Measurements from ENCODE around the gene RERE. TPM values are rescaled to one million over a fixed set of nuclear protein-coding genes. Genes with fewer than 3 reads are reported as not detected.
A peak's percentile ranks its signal among the peaks of the same experiment; 100 is the strongest.

Gene RERE
- total RNA-seq, 1 donor from 2014 or later = 19.2 TPM

DNA sequence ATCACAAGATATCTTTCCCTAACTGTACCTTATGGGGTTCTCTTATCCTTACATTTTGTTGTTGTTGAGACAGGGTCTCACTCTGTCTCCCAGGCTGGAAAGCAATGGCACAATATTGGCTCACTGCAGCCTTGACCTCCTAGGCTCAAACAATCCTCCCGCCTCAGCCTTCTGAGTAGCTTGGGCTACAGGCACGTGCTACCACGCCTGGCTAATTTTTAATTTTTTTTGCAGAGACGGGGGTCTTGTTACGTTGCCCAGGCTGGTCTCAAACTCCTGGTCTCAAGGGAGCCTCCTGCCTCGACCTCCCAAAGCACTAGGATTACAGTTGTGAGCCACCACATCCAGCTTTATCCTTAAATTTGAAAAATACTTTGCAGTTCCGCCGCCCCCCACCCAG is 10.4 kb downstream of the RERE start:
- no peak for DNase-seq (ENCODE audit: low read depth)
- Histone ChIP-seq H3K36me3 (ENCODE audit: control insufficient read depth, insufficient read depth, low read length) (no peaks in the 10 kb centered on the region), H3K27me3 (ENCODE audit: control insufficient read depth, insufficient read depth, low read length) (no peaks in the 10 kb centered on the region), H3K4me3 (ENCODE audit: low read depth, low read length) (no peak overlapping the region)
- peak; percentile 28 for FAIRE-seq
- TF ChIP-seq, protein P1, sequence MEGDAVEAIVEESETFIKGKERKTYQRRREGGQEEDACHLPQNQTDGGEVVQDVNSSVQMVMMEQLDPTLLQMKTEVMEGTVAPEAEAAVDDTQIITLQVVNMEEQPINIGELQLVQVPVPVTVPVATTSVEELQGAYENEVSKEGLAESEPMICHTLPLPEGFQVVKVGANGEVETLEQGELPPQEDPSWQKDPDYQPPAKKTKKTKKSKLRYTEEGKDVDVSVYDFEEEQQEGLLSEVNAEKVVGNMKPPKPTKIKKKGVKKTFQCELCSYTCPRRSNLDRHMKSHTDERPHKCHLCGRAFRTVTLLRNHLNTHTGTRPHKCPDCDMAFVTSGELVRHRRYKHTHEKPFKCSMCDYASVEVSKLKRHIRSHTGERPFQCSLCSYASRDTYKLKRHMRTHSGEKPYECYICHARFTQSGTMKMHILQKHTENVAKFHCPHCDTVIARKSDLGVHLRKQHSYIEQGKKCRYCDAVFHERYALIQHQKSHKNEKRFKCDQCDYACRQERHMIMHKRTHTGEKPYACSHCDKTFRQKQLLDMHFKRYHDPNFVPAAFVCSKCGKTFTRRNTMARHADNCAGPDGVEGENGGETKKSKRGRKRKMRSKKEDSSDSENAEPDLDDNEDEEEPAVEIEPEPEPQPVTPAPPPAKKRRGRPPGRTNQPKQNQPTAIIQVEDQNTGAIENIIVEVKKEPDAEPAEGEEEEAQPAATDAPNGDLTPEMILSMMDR (IDR thresholded peaks at IDR 0.05; ENCODE audit: insufficient read depth, low read length, severe bottlenecking) = no peak

DNA sequence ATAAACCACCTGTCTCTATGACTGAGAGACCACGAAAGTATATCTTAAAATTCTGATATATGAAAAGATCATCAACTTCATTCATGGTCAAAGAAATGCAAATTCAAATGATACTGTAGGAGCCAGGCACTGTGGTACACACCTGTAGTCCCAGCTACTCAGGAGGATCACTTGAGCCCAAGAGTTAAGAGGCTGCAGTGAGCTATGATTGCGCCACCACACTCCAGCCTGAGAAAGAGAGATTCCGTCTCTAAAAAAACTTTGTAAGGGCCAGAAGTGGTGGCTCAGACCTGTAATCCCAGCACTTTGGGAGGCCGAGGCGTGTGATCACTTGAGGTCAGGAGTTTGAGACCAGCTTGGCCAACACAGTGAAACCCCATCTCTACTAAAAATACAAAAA is 17.0 kb downstream of the RERE start:
- DNase-seq (ENCODE audit: low read depth) = no peak
- TF ChIP-seq, protein P1 (IDR thresholded peaks at IDR 0.05; ENCODE audit: insufficient read depth, low read length, severe bottlenecking) = no peak
- Histone ChIP-seq H3K4me3 (ENCODE audit: low read depth, low read length) (no peak overlapping the region), H3K36me3 (ENCODE audit: control insufficient read depth, insufficient read depth, low read length) (no peaks in the 10 kb centered on the region), H3K27me3 (ENCODE audit: control insufficient read depth, insufficient read depth, low read length) (no peaks in the 10 kb centered on the region)
- no peak for FAIRE-seq

DNA sequence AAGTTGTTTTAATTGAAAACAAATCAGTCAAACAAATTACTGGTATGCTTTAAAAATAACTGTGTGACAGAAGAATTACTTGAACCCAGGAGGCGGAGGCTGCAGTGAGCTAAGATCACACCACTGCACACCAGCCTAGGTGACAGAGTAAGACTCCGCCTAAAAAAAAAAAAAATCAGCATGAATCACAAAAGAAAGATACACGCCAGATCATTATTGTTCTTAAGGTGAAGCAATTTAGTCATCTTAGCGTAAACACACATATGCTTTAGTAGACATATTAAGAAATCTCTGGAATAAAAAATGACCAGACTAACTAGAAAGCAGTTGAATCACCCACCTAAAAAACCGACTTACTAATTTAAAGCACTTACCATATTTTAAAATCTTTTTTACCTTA is 20.2 kb downstream of the RERE start:
- DNase-seq (ENCODE audit: low read depth) (peak; percentile 98), FAIRE-seq (no peak)
- Histone ChIP-seq H3K27me3 (ENCODE audit: control insufficient read depth, insufficient read depth, low read length) (no peaks in the 10 kb centered on the region), H3K36me3 (ENCODE audit: control insufficient read depth, insufficient read depth, low read length) (no peaks in the 10 kb centered on the region), H3K4me3 (ENCODE audit: low read depth, low read length) (no peak overlapping the region)
- TF ChIP-seq, protein P1 (IDR thresholded peaks at IDR 0.05; ENCODE audit: insufficient read depth, low read length, severe bottlenecking) = no peak

DNA sequence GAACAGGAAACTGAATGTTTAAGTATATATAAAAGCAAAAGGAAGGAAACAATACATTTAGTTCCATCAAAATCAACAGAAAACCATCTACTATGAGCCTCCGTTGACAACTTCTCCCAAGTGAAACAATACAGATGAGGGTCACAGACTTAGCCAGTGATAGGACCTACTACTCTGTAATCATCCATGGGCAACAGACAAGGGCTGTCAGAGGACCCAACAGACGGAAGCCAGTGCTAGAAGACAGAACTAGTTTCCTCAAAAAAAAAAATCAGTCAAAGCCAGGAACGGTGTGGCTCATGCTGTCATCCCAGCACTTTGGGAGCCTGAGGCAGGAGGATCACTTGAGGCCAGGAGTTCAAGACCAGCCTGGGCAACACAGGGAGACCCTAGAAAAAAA is 20.6 kb downstream of the RERE start:
- TF ChIP-seq, protein P1 (IDR thresholded peaks at IDR 0.05; ENCODE audit: insufficient read depth, low read length, severe bottlenecking) = no peak
- H3K27me3 ChIP-seq (ENCODE audit: control insufficient read depth, insufficient read depth, low read length) = no peaks in the 10 kb centered on the region
- DNase-seq (ENCODE audit: low read depth) (no peak), FAIRE-seq (no peak)
- no peak overlapping the region for H3K4me3 ChIP-seq (ENCODE audit: low read depth, low read length)
- H3K36me3 ChIP-seq (ENCODE audit: control insufficient read depth, insufficient read depth, low read length) = no peaks in the 10 kb centered on the region

DNA sequence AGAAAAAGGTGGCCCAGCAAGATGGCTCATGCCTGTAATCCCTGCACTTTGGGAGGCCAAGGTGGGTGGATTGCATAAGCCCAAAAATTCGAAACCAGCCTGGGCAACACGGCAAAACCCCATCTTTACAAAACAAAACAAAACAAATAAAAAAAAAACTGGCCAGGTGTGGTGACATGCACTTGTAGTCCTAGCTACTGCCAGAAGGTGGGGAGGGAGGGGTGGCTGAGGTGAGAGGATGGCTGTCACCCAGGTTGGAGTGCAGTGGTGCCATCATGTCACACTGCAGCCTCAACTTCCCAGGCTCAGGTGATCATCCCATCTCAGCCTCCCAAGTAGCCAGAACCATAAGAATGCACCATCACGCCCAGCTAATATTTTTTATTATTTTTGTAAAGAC is 22.8 kb downstream of the RERE start:
- no peak for DNase-seq (ENCODE audit: low read depth)
- Histone ChIP-seq H3K36me3 (ENCODE audit: control insufficient read depth, insufficient read depth, low read length) (no peaks in the 10 kb centered on the region), H3K4me3 (ENCODE audit: low read depth, low read length) (no peak overlapping the region), H3K27me3 (ENCODE audit: control insufficient read depth, insufficient read depth, low read length) (no peaks in the 10 kb centered on the region)
- TF ChIP-seq, protein P1 (IDR thresholded peaks at IDR 0.05; ENCODE audit: insufficient read depth, low read length, severe bottlenecking) = peak; percentile 6
- no peak for FAIRE-seq

DNA sequence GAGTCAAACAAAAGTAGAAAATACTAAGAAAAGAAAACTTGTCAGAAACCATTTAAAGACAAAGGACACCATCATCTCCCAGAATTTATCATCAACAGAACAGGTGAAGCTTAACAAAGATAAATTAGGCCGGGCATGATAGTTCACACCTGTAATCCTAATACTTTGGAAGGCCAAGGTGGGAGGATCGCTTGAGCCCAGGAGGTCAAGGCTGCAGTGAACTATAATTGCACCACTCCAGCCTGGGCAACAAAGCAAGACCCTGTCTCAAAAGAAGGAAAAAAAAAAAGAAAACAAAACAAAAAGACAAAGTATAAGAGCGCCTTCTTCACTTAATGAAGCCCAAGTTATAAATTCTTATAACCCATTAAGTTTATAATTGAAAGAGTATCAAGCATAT is 25.6 kb downstream of the RERE start:
- H3K36me3 ChIP-seq (ENCODE audit: control insufficient read depth, insufficient read depth, low read length) = no peaks in the 10 kb centered on the region
- FAIRE-seq (no peak), DNase-seq (ENCODE audit: low read depth) (no peak)
- TF ChIP-seq, protein P1 (IDR thresholded peaks at IDR 0.05; ENCODE audit: insufficient read depth, low read length, severe bottlenecking) = no peak
- no peak overlapping the region for H3K4me3 ChIP-seq (ENCODE audit: low read depth, low read length)
- H3K27me3 ChIP-seq (ENCODE audit: control insufficient read depth, insufficient read depth, low read length) = no peaks in the 10 kb centered on the region

All from bronchial epithelial cell (primary cell).